Central memory CD8-positive, alpha-beta T cell (primary cell): ENCODE data around the gene NGF.

Experiments used
- ATAC-seq: fragments of 150-1000 bp; cut with Tn5 transposase; replicated peaks from 2 replicates; pipeline ENCODE4 v1.10.0; 2022; ENCODE audit warnings: mild to moderate bottlenecking, moderate FRiP score, moderate number of reproducible peaks; ENCODE audit not compliant: poor library complexity, severe bottlenecking; ENCODE audit errors: extremely low read depth
- DNase-seq, 2 donors: peaks; one replicate each; pipeline ENCODE4 v3.0.0; 2021; ENCODE audit warnings: low spot score in 2 of 2
- H3K27ac Mint-ChIP-seq: one replicate; pipeline ENCODE4 v1.8.0; 2022; ENCODE audit warnings: low read depth, mild to moderate bottlenecking, moderate library complexity, mixed read lengths
- H3K27me3 Mint-ChIP-seq: one replicate; pipeline ENCODE4 v1.8.0; 2022; ENCODE audit warnings: mixed read lengths
- H3K36me3 Mint-ChIP-seq: one replicate; pipeline ENCODE4 v1.8.0; 2022; ENCODE audit warnings: mild to moderate bottlenecking, moderate library complexity, mixed read lengths; ENCODE audit not compliant: insufficient read depth
- H3K4me1 Mint-ChIP-seq: one replicate; pipeline ENCODE4 v1.8.0; 2022; ENCODE audit warnings: mixed read lengths
- H3K4me3 Mint-ChIP-seq: one replicate; pipeline ENCODE4 v1.8.0; 2022; ENCODE audit warnings: mild to moderate bottlenecking, moderate library complexity, mixed read lengths
- H3K9me3 Mint-ChIP-seq: one replicate; pipeline ENCODE4 v1.8.0; 2022; ENCODE audit warnings: mixed read lengths

Gene NGF

DNA sequence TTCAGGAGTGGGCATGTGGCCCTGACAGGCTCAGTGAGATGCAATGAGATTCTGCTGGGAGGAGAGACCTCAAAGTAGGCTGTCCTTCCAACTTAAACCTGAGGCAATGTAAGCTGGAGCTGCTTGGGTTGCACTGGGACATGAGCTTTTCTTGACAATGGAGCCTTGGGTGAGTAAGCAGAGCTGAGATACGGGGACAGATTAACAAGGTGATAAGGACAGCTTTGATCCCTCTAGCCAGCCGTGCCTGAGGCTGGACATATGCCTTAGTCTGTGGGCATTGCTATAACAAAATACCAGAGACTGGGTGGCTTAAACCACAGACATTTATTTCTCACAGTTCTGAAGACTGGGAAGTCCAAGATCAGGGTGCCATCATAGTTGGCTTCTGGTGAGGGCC is 18.3 kb upstream of the NGF start:
- peaks cover 6% of the 10 kb centered on the region for H3K9me3 Mint-ChIP-seq
- H3K4me1 Mint-ChIP-seq, result no peaks in the 10 kb centered on the region
- H3K27ac Mint-ChIP-seq, result no peak overlapping the region
- H3K4me3 Mint-ChIP-seq, result no peak overlapping the region
- ATAC-seq, result no peak
- H3K36me3 Mint-ChIP-seq, result no peaks in the 10 kb centered on the region
- DNase-seq, result no peak
- H3K27me3 Mint-ChIP-seq, result no peaks in the 10 kb centered on the region

DNA sequence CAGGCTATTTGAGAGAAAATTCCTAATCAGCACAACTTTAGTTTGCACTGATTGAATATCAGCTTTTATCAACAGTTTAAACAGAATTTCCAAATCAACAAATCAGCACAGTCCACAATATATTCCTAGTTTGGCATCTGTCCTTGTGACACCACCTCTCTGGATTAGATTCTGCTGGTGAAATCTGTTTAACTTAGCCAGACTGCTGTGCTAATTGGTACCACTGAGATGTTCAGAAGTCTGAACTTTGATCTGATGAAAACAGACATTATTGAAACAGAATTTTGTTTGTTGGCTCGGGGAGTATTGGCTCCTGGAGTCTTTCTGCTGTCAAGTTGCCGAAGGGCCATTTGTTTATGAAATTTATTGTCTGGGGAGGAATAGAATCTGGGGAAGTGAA is 17.0 kb upstream of the NGF start:
- H3K9me3 Mint-ChIP-seq, result no peaks in the 10 kb centered on the region
- no peaks in the 10 kb centered on the region for H3K4me1 Mint-ChIP-seq
- no peak overlapping the region for H3K27ac Mint-ChIP-seq
- H3K27me3 Mint-ChIP-seq, result no peaks in the 10 kb centered on the region
- H3K36me3 Mint-ChIP-seq, result no peaks in the 10 kb centered on the region
- DNase-seq (no peak), ATAC-seq (no peak)
- no peak overlapping the region for H3K4me3 Mint-ChIP-seq

DNA sequence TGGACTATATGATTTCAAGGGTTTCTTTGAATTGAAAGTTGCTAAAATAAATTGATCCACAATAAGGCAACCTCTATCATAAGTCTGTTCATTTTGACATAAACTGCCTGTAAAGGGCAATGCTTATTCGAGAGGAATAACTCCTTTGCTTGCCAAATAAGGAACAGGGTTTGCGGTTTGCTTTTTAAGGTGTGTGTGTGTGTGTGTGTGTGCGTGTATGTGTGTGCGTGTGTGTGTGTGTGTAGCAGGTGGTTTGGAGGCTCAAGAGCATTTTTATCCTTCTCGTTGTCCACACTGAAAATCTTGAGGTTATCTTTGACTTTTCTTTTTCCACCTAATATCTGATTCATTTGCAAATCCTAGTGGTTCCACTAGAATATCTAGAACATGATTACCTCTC is 13.1 kb upstream of the NGF start:
- Mint-ChIP-seq H3K4me3 (no peak overlapping the region), H3K9me3 (no peaks in the 10 kb centered on the region), H3K27ac (no peak overlapping the region), H3K4me1 (no peaks in the 10 kb centered on the region), H3K36me3 (no peaks in the 10 kb centered on the region), H3K27me3 (no peaks in the 10 kb centered on the region)
- ATAC-seq (no peak), DNase-seq (no peak)

DNA sequence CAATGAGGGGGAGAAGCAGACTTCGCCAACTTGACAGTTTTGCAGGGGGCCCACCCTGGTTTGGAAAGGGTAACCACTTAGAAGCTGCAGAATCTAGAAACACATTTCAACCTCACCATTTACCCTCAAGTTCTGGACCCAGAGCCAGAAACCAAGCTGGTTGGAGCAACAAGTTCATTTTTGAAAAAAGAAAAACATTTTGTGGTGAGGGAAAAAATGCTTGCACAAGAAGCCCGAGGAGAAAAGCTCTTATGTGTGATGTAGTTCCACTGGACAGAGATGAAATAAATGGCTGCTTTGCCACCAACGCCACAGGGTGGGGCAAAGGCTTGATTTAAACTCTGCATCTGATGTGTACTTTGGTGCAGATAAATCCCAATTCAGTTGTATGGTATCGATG is 10.6 kb upstream of the NGF start:
- Mint-ChIP-seq H3K9me3 (no peaks in the 10 kb centered on the region), H3K27ac (no peak overlapping the region), H3K36me3 (no peaks in the 10 kb centered on the region), H3K27me3 (peaks cover 13% of the 10 kb centered on the region), H3K4me3 (no peak overlapping the region), H3K4me1 (no peaks in the 10 kb centered on the region)
- no peak for DNase-seq
- ATAC-seq, result no peak

DNA sequence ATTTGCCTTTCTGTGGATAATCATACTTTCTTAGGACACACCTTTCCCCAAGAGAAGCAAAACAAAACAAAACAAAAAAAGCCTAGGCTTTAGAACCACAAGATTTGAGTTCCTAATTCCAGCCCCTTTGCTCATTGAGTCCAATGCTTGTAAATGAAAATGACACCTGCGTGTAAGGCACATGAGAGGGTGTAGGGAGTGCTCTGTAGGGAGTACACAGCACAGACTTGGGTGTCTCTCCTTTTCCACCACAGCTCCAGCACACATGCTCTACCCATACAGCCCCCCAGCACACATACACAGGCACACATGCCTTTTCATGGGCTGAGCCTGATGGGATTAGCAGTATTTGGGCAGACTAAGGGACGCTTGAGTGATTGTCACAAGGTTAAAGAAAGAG is 9.2 kb upstream of the NGF start:
- ATAC-seq (no peak), DNase-seq (no peak)
- H3K27ac Mint-ChIP-seq, result no peak overlapping the region
- peaks cover 24% of the 10 kb centered on the region for H3K27me3 Mint-ChIP-seq
- H3K9me3 Mint-ChIP-seq, result no peaks in the 10 kb centered on the region
- no peak overlapping the region for H3K4me3 Mint-ChIP-seq
- H3K36me3 Mint-ChIP-seq, result no peaks in the 10 kb centered on the region
- H3K4me1 Mint-ChIP-seq, result no peaks in the 10 kb centered on the region

DNA sequence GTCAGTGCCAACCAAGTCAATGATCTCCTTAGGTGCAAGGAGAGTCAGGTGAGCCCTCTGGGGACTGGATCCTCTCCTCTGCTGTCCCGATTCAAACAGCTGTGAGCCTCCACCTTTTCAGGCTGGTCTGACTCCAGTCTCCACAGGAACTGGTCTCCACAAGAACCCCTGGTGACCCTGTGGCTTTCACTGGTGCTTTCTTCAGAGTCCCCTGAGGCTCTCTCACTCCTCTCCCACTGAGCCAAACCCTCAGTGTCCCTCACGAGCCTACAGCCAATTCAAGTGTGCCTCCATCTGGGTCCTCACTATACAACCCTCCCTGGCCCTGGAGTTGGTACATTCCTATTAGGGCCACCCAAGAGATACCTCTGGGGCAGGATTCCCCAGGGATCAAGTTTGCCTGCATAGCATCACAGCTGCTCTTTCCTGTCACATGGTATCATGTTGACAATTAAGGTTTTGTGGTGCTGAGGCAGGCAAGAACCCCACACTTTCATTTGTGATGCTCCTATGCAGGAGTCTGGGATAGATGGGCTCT is 5.2 kb upstream of the NGF start:
- ATAC-seq (no peak), DNase-seq (no peak)
- Mint-ChIP-seq H3K27ac (no peak overlapping the region), H3K9me3 (no peaks in the 10 kb centered on the region), H3K4me3 (no peak overlapping the region), H3K4me1 (no peaks in the 10 kb centered on the region), H3K27me3 (peaks cover 62% of the 10 kb centered on the region), H3K36me3 (no peaks in the 10 kb centered on the region)

DNA sequence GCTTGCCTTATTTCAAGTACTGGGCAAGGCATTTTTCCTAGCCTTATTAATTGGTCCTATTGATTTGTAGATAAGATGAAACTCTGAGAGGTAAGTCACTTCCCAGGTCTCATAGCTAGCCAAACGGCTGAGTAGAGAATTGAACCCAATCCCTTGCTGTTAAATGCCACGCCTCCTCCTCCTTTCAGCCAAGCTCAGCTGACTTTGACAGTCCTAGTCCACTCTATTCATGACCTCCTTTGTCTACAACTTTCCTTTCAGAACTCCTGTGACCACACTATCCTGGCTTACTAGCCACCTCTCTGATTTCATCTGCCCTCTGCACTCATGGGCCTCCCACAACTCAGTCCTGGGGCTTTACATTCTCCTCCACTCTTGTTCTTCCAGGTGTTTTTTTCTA is 3.9 kb upstream of the NGF start:
- no peak overlapping the region for H3K27ac Mint-ChIP-seq
- no peak overlapping the region for H3K4me3 Mint-ChIP-seq
- H3K4me1 Mint-ChIP-seq, result no peaks in the 10 kb centered on the region
- H3K9me3 Mint-ChIP-seq, result no peaks in the 10 kb centered on the region
- no peak for ATAC-seq
- H3K36me3 Mint-ChIP-seq, result no peaks in the 10 kb centered on the region
- peaks cover 71% of the 10 kb centered on the region for H3K27me3 Mint-ChIP-seq
- no peak for DNase-seq

DNA sequence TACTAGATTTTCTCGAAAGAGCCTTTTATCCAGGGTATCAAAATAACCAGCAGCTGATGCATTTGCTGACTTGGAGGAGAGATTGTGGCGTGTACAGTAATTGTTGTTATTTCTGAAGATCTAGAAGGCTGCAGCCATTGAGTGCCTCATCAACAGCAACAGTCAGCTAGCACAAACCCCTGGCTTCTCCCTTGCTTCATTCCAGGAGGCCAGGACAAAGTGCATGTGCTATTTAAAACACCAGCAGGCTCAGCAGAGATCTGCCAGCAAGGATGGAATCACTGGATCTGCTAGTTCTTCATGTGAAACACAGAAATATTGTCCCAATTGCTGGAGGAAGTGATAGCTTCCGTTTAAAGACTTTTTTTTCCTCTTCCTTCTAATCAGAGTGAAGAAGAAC is 2.8 kb upstream of the NGF start:
- Mint-ChIP-seq H3K36me3 (no peaks in the 10 kb centered on the region), H3K4me3 (no peak overlapping the region), H3K9me3 (no peaks in the 10 kb centered on the region), H3K4me1 (no peaks in the 10 kb centered on the region), H3K27ac (no peak overlapping the region), H3K27me3 (peaks cover 81% of the 10 kb centered on the region)
- ATAC-seq, result no peak
- DNase-seq, result no peak

DNA sequence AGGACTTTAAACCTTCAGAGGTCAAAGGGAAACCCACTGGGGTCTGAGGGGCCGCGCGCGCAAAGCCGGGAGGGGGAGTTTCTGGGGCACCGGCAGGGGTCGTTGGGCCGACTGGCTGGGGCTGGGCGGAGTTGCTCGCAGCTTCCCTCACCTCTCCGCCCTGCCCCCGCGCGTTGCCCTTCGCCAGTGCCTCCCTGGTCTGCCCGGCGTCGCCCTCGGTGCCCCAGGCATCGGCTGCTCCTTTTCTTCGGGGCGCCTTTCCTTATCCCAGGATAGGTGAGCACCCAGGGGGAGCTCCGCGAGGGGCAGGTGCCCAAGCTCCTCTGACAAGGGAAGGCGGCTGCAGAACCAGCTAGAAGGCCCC is 390 bp upstream of the NGF start:
- Mint-ChIP-seq H3K27me3 (peaks cover 79% of the 10 kb centered on the region), H3K4me1 (no peaks in the 10 kb centered on the region), H3K4me3 (no peak overlapping the region), H3K27ac (no peak overlapping the region), H3K9me3 (no peaks in the 10 kb centered on the region), H3K36me3 (peaks cover 2% of the 10 kb centered on the region)
- no peak for DNase-seq
- no peak for ATAC-seq

DNA sequence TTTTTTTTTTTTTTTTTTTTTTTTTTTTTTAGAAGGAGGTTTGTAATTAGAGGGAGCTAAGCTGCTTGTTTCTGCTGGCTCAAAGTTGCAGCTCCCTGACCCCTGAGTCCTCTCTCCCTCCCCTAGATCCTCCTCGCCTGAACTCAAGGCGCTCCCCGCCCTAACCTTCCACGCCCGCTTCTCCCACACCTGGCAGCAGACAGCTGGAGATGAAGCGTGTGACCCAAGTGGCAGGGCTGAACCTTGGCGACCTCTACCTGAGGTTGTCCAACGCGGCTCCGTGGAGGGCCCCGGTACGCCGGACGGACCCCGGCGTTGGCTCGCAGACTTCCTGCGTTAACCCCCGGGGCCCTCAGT is 795 bp downstream of the NGF start:
- Mint-ChIP-seq H3K9me3 (no peaks in the 10 kb centered on the region), H3K4me3 (no peak overlapping the region), H3K27ac (no peak overlapping the region), H3K4me1 (no peaks in the 10 kb centered on the region), H3K27me3 (peaks cover 70% of the 10 kb centered on the region), H3K36me3 (peaks cover 2% of the 10 kb centered on the region)
- no peak for ATAC-seq
- DNase-seq, result no peak

DNA sequence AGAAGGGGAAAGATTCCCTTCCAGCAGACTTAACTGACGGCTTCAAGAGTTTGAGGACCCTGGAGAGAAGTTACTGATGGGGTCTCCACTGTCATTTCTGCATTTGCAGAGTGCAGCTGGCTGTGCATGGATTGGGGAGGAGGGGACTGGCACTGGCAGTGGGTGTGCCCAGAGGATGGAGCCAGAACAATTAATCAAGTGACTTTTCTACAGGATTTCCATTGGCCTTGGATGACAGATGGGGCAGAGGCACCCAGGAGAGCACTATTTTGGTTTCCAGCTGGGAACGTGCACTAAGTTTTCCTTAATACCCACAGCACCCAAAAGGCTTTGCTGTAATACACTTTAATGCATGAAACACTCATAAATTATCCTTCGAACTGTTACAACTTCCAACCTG is 1.3 kb downstream of the NGF start:
- H3K27ac Mint-ChIP-seq, result no peak overlapping the region
- H3K36me3 Mint-ChIP-seq, result peaks cover 2% of the 10 kb centered on the region
- H3K4me3 Mint-ChIP-seq, result no peak overlapping the region
- H3K9me3 Mint-ChIP-seq, result no peaks in the 10 kb centered on the region
- no peak for ATAC-seq
- DNase-seq, result no peak
- H3K4me1 Mint-ChIP-seq, result no peaks in the 10 kb centered on the region
- H3K27me3 Mint-ChIP-seq, result peaks cover 65% of the 10 kb centered on the region

DNA sequence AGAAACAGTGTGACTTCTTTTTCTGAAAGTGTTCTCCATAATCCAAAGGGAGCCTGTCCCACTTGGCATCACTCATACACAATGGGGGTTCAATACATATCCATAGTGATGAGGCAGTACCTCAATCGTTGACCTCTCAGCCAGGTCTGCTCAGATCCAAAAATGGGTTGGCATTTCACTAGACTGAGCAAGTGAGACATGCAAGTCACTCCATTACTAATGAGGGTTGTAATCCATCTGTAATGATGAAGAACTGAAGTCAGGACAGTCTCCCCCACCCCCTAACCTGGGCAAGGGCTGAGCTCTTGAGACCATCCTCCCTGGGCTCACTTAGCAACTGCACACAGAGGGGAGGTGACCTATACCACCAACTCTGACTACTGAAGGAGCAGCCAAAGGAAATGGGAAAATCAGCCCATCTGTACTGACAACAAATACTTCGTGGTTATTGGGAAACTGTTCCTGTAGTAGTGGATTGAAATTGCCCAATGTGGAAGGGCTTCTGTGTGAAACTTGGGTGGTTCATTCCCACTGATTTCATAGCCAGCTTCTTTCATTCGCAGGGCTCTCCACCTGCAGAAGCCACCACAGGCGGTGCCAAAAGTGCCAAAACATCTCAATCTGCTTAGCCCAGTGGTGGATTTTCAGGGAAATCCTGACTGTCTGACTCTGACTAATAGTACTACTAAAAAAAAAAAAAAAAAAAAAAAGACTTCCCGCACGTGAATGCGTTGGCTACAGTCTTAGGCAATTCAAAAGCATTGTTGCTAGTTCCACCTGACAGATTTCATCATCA is 5.0 kb downstream of the NGF start:
- ATAC-seq, result no peak
- DNase-seq, result no peak
- no peak overlapping the region for H3K4me3 Mint-ChIP-seq
- H3K4me1 Mint-ChIP-seq, result no peaks in the 10 kb centered on the region
- H3K27ac Mint-ChIP-seq, result no peak overlapping the region
- H3K9me3 Mint-ChIP-seq, result no peaks in the 10 kb centered on the region
- peaks cover 2% of the 10 kb centered on the region for H3K36me3 Mint-ChIP-seq
- H3K27me3 Mint-ChIP-seq, result peaks cover 31% of the 10 kb centered on the region

DNA sequence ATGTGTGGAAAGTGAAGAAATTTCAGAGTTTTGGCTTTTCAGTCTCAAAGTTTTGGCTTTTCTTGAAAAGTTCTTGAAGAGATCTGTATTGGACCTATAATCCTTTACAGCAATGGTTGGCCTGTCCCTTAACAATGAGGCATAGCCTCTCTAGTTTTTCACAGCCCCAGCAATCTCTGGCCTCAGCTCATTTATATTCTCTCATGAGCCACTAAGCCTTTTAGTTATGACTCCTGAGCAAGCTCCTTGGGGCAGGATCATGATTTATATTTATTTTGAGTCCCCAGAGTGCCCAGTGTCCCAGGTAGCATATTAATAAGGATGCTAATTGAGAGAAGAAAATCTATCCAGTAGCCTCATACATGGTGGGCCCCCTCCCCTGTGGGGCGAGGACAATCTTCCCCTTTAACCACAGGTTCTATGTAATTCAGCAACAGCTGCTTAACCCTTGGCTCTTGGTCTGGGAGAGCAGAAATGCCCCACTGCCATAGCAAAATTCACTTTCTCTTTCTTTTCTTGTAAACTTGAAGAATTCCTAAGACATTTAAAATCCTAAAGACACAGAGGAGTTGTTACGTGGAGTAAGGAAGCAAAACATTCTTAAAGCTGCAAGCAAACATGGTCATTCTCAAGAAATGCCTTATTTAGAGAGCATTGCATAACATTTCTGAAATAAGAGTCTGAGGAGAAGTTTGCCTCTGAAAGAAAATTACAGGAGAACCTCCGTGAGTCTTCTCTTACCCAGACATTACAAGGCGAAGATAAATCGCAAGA is 6.3 kb downstream of the NGF start:
- H3K27me3 Mint-ChIP-seq, result peaks cover 25% of the 10 kb centered on the region
- H3K27ac Mint-ChIP-seq, result no peak overlapping the region
- no peak overlapping the region for H3K4me3 Mint-ChIP-seq
- peaks cover 2% of the 10 kb centered on the region for H3K36me3 Mint-ChIP-seq
- ATAC-seq (no peak), DNase-seq (no peak)
- H3K4me1 Mint-ChIP-seq, result no peaks in the 10 kb centered on the region
- no peaks in the 10 kb centered on the region for H3K9me3 Mint-ChIP-seq
